Smooth muscle cell (in vitro differentiated cells): Measurements from ENCODE around the gene OBSCN. TPM values are rescaled to one million over a fixed set of nuclear protein-coding genes. Genes with fewer than 3 reads are reported as not detected.

ENCODE experiments used
- DNase-seq: peaks from one replicate; lab custom pipeline; 2025; ENCODE audit not compliant: unreplicated experiment; lab: John Stamatoyannopoulos, UW
- H2AFZ ChIP-seq: fragments of 200-600 bp; sonication (generic); 2 replicates; pipeline ENCODE4 v1.6.0; 2016; ENCODE audit warnings: antibody characterized with exemption, low read depth, mild to moderate bottlenecking
- H3F3A ChIP-seq: fragments of 200-600 bp; sonication (generic); 2 replicates; pipeline ENCODE4 v1.6.0; 2017; ENCODE audit warnings: antibody characterized with exemption, low read depth
- H3K27ac ChIP-seq: fragments of 200-600 bp; sonication (generic); 2 replicates; pipeline ENCODE4 v1.5.1; 2016; ENCODE audit warnings: low read depth, mild to moderate bottlenecking
- H3K27me3 ChIP-seq: fragments of 200-600 bp; sonication (generic); 2 replicates; pipeline ENCODE4 v1.6.1; 2016; ENCODE audit warnings: low read depth, mild to moderate bottlenecking
- H3K36me3 ChIP-seq: fragments of 200-600 bp; sonication (generic); 2 replicates; pipeline ENCODE4 v1.5.1; 2016; ENCODE audit warnings: low read depth
- H3K4me1 ChIP-seq: fragments of 200-600 bp; sonication (generic); 2 replicates; pipeline ENCODE4 v1.5.1; 2016; ENCODE audit warnings: low read depth
- H3K4me2 ChIP-seq: fragments of 200-600 bp; sonication (generic); 2 replicates; pipeline ENCODE4 v1.6.0; 2016; ENCODE audit warnings: mild to moderate bottlenecking
- H3K4me3 ChIP-seq: fragments of 200-600 bp; sonication (generic); 2 replicates; pipeline ENCODE4 v1.5.1; 2016; ENCODE audit warnings: mild to moderate bottlenecking
- H3K79me2 ChIP-seq: fragments of 200-600 bp; sonication (generic); 2 replicates; pipeline ENCODE4 v1.6.0; 2016; ENCODE audit warnings: low read depth, mild to moderate bottlenecking
- H3K9ac ChIP-seq: fragments of 200-600 bp; sonication (generic); 2 replicates; pipeline ENCODE4 v1.6.0; 2016; ENCODE audit warnings: low read depth
- H3K9me3 ChIP-seq: fragments of 200-600 bp; sonication (generic); replicated peaks from 2 replicates; pipeline ENCODE4 v1.5.1; 2016; ENCODE audit warnings: low read depth
- H4K20me1 ChIP-seq: fragments of 200-600 bp; sonication (generic); 2 replicates; pipeline ENCODE4 v1.6.0; 2016; ENCODE audit warnings: low read depth
- WGBS: methylation state at CpG from one replicate; pipeline ENCODE4 v1.1.7; 2016; ENCODE audit warnings: low lambda C conversion rate; 5-methylcytosine and 5-hydroxymethylcytosine counted together
- polyA plus RNA-seq: library from polyadenylated mRNA; unstranded; fragments of >200 nt; fragmentation: Nextera tagmentation; extraction: Ambion mirVana; gene quantifications from 2 replicates; pipeline ENCODE4 v1.2.1, GENCODE V29; 2016
- total RNA-seq: library from RNA; depleted of rRNA; stranded (reverse); fragments of >200 nt; gene quantifications from 2 replicates; pipeline ENCODE4 v1.2.3, GENCODE V29; 2014
- TF ChIP-seq, protein P1 (sequence below): fragments of 200-600 bp; sonication (generic); IDR thresholded peaks from 2 replicates; pipeline ENCODE4 v1.5.1; 2017; ENCODE audit warnings: borderline replicate concordance, mild to moderate bottlenecking, antibody characterized with exemption; ENCODE audit not compliant: insufficient read depth, poor library complexity, severe bottlenecking

Gene OBSCN
- total and polyA plus RNA-seq, 2 experiments from 2014 or later, result 3.8 to 10.6 TPM

DNA sequence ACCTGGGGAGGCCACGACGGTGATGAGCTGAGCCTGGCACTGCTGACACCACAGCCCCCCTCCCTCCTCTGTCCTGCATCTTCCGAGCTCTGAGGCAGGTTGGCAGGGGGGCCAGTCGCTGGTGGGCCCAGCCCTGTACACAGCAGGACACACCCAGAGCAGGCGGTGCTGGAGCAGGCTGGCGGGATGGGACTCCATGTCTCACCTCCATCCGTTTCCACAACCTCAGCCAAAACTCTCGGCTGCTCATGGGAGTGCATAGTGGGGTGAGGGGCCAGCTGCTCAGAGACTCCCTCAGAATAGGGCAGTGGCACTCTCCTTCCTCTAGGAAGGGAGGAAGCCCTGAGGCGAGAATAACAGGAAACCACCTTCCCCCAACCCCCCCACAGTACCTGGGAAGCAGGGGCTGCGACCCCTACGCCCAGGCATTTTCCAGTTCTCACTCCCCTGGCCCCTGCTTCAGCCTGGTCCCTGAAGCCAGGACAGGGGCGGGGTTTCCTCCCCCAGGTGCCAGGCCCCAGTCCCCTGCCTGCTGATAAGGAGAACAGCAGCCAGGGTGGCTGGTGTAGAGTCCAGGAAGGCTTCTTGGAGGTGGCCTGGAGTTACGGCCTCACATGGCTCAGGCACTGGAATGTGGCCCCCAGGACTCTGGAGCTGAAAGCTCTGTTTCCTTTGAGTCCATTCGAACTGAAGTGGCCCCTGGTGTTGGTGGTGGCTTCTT, 45.4 kb upstream of the OBSCN start:
- Histone ChIP-seq H3K4me3 (no peak overlapping the region), H4K20me1 (no peaks in the 10 kb centered on the region), H3K36me3 (no peaks in the 10 kb centered on the region), H3K27me3 (no peaks in the 10 kb centered on the region), H3K79me2 (peaks cover 5% of the 10 kb centered on the region), H3K4me2 (peak overlapping the region; percentile 16), H3K4me1 (peaks cover 13% of the 10 kb centered on the region), H3K9me3 (no peaks in the 10 kb centered on the region), H3K9ac (no peak overlapping the region), H2AFZ (no peak overlapping the region), H3K27ac (peak overlapping the region; percentile 63), H3F3A (no peaks in the 10 kb centered on the region)
- 72% methylated on average over 14 of the region's 14 CpGs for WGBS
- TF ChIP-seq, protein P1, sequence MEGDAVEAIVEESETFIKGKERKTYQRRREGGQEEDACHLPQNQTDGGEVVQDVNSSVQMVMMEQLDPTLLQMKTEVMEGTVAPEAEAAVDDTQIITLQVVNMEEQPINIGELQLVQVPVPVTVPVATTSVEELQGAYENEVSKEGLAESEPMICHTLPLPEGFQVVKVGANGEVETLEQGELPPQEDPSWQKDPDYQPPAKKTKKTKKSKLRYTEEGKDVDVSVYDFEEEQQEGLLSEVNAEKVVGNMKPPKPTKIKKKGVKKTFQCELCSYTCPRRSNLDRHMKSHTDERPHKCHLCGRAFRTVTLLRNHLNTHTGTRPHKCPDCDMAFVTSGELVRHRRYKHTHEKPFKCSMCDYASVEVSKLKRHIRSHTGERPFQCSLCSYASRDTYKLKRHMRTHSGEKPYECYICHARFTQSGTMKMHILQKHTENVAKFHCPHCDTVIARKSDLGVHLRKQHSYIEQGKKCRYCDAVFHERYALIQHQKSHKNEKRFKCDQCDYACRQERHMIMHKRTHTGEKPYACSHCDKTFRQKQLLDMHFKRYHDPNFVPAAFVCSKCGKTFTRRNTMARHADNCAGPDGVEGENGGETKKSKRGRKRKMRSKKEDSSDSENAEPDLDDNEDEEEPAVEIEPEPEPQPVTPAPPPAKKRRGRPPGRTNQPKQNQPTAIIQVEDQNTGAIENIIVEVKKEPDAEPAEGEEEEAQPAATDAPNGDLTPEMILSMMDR, result no peak
- DNase-seq, result no peak

DNA sequence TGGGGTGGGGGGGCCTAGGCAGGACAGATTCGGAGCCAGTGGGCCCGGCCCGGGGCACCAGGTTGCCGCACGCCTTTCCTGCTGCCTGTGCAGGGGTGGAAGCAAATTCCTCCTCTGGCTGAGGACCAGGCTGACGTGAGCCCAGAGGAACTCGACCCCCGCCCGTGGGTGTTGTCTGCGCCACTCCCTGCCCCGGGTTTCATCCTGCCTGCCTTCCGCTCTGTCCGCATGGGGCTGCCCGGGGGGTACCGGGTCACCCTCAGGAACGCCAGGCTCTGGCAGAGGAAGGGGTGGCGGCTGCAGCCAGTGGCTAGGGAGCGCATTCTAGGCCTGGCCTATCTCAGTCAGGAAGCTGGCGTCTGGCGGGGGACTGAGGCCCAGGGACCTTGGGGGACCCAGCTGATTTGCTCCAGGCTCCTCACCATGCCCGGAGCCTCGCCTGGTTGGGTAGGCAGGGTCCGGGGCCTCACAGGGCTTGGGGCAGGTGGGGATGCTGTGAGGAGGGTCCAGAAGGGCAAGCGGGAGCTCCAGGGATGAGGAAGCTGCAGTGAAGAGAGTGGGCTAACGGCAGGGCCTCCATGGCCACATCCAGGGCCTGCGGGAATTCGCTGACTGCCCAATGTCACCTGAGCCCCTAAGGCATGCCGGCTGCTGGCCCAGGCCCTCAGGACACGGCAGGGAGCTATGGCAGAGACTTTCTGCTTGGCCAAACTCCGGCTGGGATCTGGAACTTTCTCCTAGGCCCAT, 44.7 kb upstream of the OBSCN start:
- H3F3A ChIP-seq, result no peaks in the 10 kb centered on the region
- H3K36me3 ChIP-seq, result no peaks in the 10 kb centered on the region
- no peak overlapping the region for H2AFZ ChIP-seq
- peak overlapping the region; percentile 36 for H3K4me2 ChIP-seq
- no peak overlapping the region for H3K4me3 ChIP-seq
- no peaks in the 10 kb centered on the region for H3K27me3 ChIP-seq
- no peak overlapping the region for H3K9ac ChIP-seq
- peak overlapping the region; percentile 63 for H3K27ac ChIP-seq
- DNase-seq, result no peak
- TF ChIP-seq, protein P1, result no peak
- peaks cover 12% of the 10 kb centered on the region for H3K79me2 ChIP-seq
- peaks cover 13% of the 10 kb centered on the region for H3K4me1 ChIP-seq
- H4K20me1 ChIP-seq, result no peaks in the 10 kb centered on the region
- WGBS, result 70% methylated on average over 28 of the region's 30 CpGs
- H3K9me3 ChIP-seq, result no peaks in the 10 kb centered on the region

DNA sequence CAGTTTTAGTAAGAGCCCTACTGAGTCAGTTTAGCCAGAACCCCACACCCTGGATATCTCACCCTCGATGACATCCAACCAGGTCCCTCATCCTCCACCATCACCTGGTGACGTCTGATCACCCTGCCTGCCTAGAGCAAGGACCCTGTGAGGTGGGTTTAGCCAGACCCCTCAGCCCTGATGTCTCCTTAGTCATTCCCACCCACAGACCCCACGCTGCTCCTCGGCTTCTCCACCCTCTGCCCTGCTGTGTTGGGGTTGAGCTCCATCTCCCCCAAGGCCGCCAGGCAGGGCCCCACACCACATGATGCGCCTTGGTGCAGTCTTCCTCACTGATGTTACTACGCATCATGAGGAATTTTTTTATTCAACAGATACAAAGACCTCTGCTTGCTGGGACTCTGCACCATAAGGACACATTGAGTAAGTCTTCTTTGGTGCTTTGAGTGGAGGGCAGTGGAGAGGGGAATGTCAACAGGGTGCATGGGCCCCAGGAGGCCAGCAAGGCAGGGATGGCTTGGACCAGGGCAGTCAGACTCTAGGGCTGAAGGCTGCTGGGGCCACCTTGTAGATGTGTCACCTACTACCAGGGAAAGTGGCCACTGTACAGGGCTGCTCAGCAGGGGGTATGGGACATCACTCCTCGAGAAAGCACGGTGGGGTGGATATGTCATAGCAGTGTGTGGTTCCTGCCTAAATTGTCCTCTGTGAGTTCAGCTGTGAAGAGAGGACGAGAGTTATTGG, 43.9 kb upstream of the OBSCN start:
- Histone ChIP-seq H2AFZ (no peak overlapping the region), H3K4me1 (peaks cover 13% of the 10 kb centered on the region), H3K27ac (peak overlapping the region; percentile 63), H3K79me2 (peaks cover 12% of the 10 kb centered on the region), H3K9me3 (no peaks in the 10 kb centered on the region), H4K20me1 (no peaks in the 10 kb centered on the region), H3K36me3 (no peaks in the 10 kb centered on the region), H3K4me3 (no peak overlapping the region), H3K9ac (no peak overlapping the region), H3F3A (no peaks in the 10 kb centered on the region), H3K27me3 (no peaks in the 10 kb centered on the region), H3K4me2 (no peak overlapping the region)
- DNase-seq, result no peak
- TF ChIP-seq, protein P1, result no peak
- 96% methylated on average over 10 of the region's 10 CpGs for WGBS
